ENCODE measurements around the gene TMEM54. TPM values are rescaled to one million over a fixed set of nuclear protein-coding genes. Genes with fewer than 3 reads are reported as not detected.

TMEM54 gene
- total and polyA plus RNA-seq, 10 of the 15 experiments (the other 5 are each of a cell fraction or from before 2014, with no cell fraction given), result 0.07 to 0.94 (median 0.56) TPM; not detected in 1

GRCh38 chr1:32864375-32865019 lies 36.7 kb downstream of the TMEM54 start:
- Histone ChIP-seq H3K4me1 (ENCODE audit: control insufficient read depth, insufficient read depth, low read length) (no peaks in the 10 kb centered on the region), H3K4me3 (no peak overlapping the region), H3K9me3 (replicated peaks; ENCODE audit: control insufficient read depth, insufficient read depth, low read length) (no peaks in the 10 kb centered on the region), H3K9ac (ENCODE audit: control insufficient read depth, insufficient read depth, low read length) (no peak overlapping the region), H3K79me2 (ENCODE audit: control insufficient read depth, insufficient read depth, low read length) (no peaks in the 10 kb centered on the region), H3K36me3 (ENCODE audit: control insufficient read depth in 2 of 2, insufficient read depth in 2 of 2, low read length in 1 of 2) (peaks cover 7 to 15% of the 10 kb centered on the region in 2 experiments; a peak in 3 of 4 replicates), H4K20me1 (ENCODE audit: control insufficient read depth, insufficient read depth) (no peaks in the 10 kb centered on the region), H3K27ac (ENCODE audit: control insufficient read depth, insufficient read depth) (no peak overlapping the region), H3K27me3 (replicated peaks in 1 of 2; ENCODE audit: control insufficient read depth in 2 of 2, insufficient read depth in 2 of 2, low read length in 1 of 2) (no peaks in the 10 kb centered on the region; a peak in 1 of 4 replicates), H3K4me2 (ENCODE audit: control insufficient read depth, insufficient read depth) (no peak overlapping the region), H2AFZ (ENCODE audit: control insufficient read depth, low read depth, low read length) (no peak overlapping the region)
- in situ Hi-C loops (cut with MboI) (no loop called here), intact Hi-C loops (cut with micrococcal nuclease; ENCODE audit: unreplicated experiment) (no loop called here)
- ChIA-PET RAD21 (ENCODE audit: unreplicated experiment) (no interaction called here), SMC1A (ENCODE audit: uncharacterized antibody, unreplicated experiment) (no interaction called here), CTCF (interaction anchor here (6.5 kb wide), 1 partner anchor 8 kb away, joined by 37 read pairs; no protein-coding TSS in a partner anchor), POLR2A (no interaction called here)
- no peak for ATAC-seq
- WGBS (ENCODE audit: insufficient coverage, insufficient replicate concordance, low lambda C conversion rate, missing lambda C conversion rate), result 96% methylated on average over 8 of the region's 8 CpGs
- TF ChIP-seq TCF7 (IDR thresholded peaks at IDR 0.05; ENCODE audit: borderline replicate concordance) (no peak), IKZF2 (IDR thresholded peaks at IDR 0.05) (no peak), HDAC2 (IDR thresholded peaks at IDR 0.05) (no peak), ZNF207 (IDR thresholded peaks at IDR 0.05; ENCODE audit: borderline replicate concordance) (no peak), ZBTB40 (IDR thresholded peaks at IDR 0.05; ENCODE audit: borderline replicate concordance) (no peak), PRDM15 (CRISPR knock-in tag; IDR thresholded peaks at IDR 0.05) (no peak), E2F4 (IDR thresholded peaks at IDR 0.05; ENCODE audit: low read depth, low read length) (no peak)
- BruUV-seq (replicated peaks), result no TSS peak
- DNase-seq (ENCODE audit: low read depth, low spot score), result no peak
- FAIRE-seq, result no peak

All from GM12878 (cell line).